Activated CD8-positive, alpha-beta memory T cell treated with anti-CD3 and anti-CD28 coated beads, Interleukin-2, amount 50 U/mL, for 4 hours (primary cell): ENCODE data around the gene SLC19A1.

Experiments used
- DNase-seq: peaks from one replicate; pipeline ENCODE4 v3.0.0-alpha.2; 2020

SLC19A1 gene

GRCh38 chr21:45449658-45450422 is 92.4 kb downstream of the SLC19A1 start:
- DNase-seq, result no peak

DNA sequence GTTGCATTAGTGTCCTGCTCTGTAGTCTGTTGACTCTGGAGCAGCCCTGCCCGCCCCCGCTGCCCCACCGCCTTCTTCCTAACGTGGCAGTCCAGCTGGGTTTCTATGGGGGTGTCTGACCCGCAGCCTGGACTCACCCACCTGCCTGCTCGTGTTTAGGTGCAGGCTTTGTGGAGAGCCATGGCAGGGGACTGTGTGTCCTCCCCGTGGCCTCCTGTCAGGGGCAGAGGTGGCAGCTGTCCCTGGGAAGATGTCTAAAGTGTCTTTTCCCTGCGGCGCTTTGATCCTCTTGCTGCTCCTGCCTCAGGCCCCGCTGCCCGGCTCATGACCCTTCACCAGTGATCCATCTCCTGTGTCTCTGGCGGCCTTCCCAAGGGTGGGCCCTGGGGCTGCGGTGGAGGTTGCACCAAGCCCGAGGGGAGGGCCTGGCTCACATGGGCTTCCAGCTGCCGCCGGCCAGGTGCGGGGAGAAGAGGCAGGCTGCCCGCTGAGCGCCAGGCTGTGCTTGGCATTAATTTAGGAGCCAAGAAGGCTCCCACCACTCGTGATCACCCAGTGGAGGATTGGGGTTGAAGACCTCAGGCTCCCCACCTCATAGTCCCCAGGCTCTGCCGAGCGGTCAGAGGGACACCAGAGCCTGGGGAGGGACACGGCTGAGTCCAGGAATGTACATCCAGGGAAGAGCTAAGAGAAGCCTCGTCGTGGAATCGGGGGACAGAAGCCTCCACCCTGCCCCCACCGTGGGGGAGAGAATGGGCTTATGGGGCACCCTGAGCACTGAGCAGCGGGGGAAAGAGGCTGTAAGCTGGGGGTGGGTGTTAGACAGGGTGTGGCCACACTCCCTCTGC is 93.2 kb downstream of the SLC19A1 start:
- DNase-seq, result no peak

GRCh38 chr21:45448283-45448809 is 93.9 kb downstream of the SLC19A1 start:
- no peak for DNase-seq
